ENCODE data around the gene CTNNBIP1.

GRCh38 chr1:9884805-9885204, 25.3 kb downstream of the CTNNBIP1 start:
- no peak for TF ChIP-seq CTCF (IDR thresholded peaks at IDR 0.05; ENCODE audit: low read depth, low read length)
- TF ChIP-seq POLR2A (IDR thresholded peaks at IDR 0.05; ENCODE audit: extremely low read depth, insufficient read length), result no peak
- no peak for TF ChIP-seq MAX (IDR thresholded peaks at IDR 0.05; ENCODE audit: low read depth, low read length)

Measured in NB4 (cell line).